ENCODE results near the gene DNMBP.
"Not testable (repeated sequence)": the region's sequence is repeated elsewhere in the genome, so short reads cannot be mapped to it uniquely, and the experiment has no call there.

DNMBP gene

GRCh38 chr10:99872367-99873162 is 137.2 kb downstream of the DNMBP start:
- Histone ChIP-seq H3K27me3 (replicated peaks; ENCODE audit: control insufficient read depth, insufficient read depth, low read length) (no peaks in the 10 kb centered on the region), H3K4me3 (replicated peaks; ENCODE audit: low read depth, low read length) (no peak overlapping the region), H3K36me3 (ENCODE audit: control insufficient read depth, insufficient read depth, low read length) (peaks cover 7% of the 10 kb centered on the region)
- TF ChIP-seq, protein P1, sequence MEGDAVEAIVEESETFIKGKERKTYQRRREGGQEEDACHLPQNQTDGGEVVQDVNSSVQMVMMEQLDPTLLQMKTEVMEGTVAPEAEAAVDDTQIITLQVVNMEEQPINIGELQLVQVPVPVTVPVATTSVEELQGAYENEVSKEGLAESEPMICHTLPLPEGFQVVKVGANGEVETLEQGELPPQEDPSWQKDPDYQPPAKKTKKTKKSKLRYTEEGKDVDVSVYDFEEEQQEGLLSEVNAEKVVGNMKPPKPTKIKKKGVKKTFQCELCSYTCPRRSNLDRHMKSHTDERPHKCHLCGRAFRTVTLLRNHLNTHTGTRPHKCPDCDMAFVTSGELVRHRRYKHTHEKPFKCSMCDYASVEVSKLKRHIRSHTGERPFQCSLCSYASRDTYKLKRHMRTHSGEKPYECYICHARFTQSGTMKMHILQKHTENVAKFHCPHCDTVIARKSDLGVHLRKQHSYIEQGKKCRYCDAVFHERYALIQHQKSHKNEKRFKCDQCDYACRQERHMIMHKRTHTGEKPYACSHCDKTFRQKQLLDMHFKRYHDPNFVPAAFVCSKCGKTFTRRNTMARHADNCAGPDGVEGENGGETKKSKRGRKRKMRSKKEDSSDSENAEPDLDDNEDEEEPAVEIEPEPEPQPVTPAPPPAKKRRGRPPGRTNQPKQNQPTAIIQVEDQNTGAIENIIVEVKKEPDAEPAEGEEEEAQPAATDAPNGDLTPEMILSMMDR (IDR thresholded peaks at IDR 0.05; ENCODE audit: insufficient read depth, low read length, poor library complexity, severe bottlenecking) = no peak
- DNase-seq (ENCODE audit: extremely low read depth, insufficient read length) = no peak

GRCh38 chr10:99870123-99870730 is 139.5 kb downstream of the DNMBP start:
- no peaks in the 10 kb centered on the region for H3K27me3 ChIP-seq (replicated peaks; ENCODE audit: control insufficient read depth, insufficient read depth, low read length)
- TF ChIP-seq, protein P1 (IDR thresholded peaks at IDR 0.05; ENCODE audit: insufficient read depth, low read length, poor library complexity, severe bottlenecking) = no peak
- H3K4me3 ChIP-seq (replicated peaks; ENCODE audit: low read depth, low read length) = no peak overlapping the region
- peak; percentile 70 for DNase-seq (ENCODE audit: extremely low read depth, insufficient read length)
- no peaks in the 10 kb centered on the region; the same call in 1 of the 2 replicates for H3K36me3 ChIP-seq (ENCODE audit: control insufficient read depth, insufficient read depth, low read length)

DNA sequence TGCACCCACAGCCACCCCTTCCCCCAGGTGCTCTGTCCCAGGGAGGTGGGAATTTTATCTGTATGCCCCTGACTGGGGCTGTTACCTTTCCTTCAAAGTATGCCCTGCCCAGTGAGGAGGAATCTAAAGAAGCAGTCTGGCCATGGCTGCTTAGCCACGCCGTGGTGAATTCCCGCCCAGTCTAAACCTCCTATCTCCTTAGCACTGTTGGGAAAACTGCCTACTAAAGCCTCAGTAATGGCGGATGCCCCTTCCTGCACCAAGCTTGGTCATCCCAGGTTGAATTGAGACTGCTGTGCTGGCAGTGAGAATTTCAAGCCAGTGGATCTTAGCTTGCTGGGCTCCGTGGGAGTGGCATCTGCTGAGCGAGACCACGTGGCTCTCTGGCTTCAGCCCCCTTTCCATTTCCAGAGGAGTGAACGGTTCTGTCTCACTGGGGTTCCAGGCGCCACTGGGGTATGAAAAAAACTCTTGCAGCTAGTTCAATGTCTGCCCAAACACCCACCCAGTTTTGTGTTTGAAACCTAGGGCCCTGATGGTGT is 140.1 kb downstream of the DNMBP start:
- Histone ChIP-seq H3K27me3 (replicated peaks; ENCODE audit: control insufficient read depth, insufficient read depth, low read length) (no peaks in the 10 kb centered on the region), H3K4me3 (replicated peaks; ENCODE audit: low read depth, low read length) (no peak overlapping the region), H3K36me3 (ENCODE audit: control insufficient read depth, insufficient read depth, low read length) (no peaks in the 10 kb centered on the region; the same call in 1 of the 2 replicates)
- TF ChIP-seq, protein P1 (IDR thresholded peaks at IDR 0.05; ENCODE audit: insufficient read depth, low read length, poor library complexity, severe bottlenecking) = no peak
- DNase-seq (ENCODE audit: extremely low read depth, insufficient read length) = no peak

- not testable (repeated sequence) for DNase-seq (ENCODE audit: extremely low read depth, insufficient read length); H3K4me3 ChIP-seq (replicated peaks; ENCODE audit: low read depth, low read length); H3K36me3 ChIP-seq (ENCODE audit: control insufficient read depth, insufficient read depth, low read length); H3K27me3 ChIP-seq (replicated peaks; ENCODE audit: control insufficient read depth, insufficient read depth, low read length)
Observed at GRCh38 chr10:99867250-99867649, 142.5 kb downstream of the DNMBP start.

GRCh38 chr10:99863535-99864240 is 146.1 kb downstream of the DNMBP start:
- not testable (repeated sequence) for DNase-seq (ENCODE audit: extremely low read depth, insufficient read length); H3K4me3 ChIP-seq (replicated peaks; ENCODE audit: low read depth, low read length); H3K36me3 ChIP-seq (ENCODE audit: control insufficient read depth, insufficient read depth, low read length); H3K27me3 ChIP-seq (replicated peaks; ENCODE audit: control insufficient read depth, insufficient read depth, low read length)

- H3K36me3 ChIP-seq (ENCODE audit: control insufficient read depth, insufficient read depth, low read length) = no peaks in the 10 kb centered on the region
- H3K4me3 ChIP-seq (replicated peaks; ENCODE audit: low read depth, low read length) = no peak overlapping the region
- no peaks in the 10 kb centered on the region for H3K27me3 ChIP-seq (replicated peaks; ENCODE audit: control insufficient read depth, insufficient read depth, low read length)
- TF ChIP-seq, protein P1 (IDR thresholded peaks at IDR 0.05; ENCODE audit: insufficient read depth, low read length, poor library complexity, severe bottlenecking) = no peak
- no peak for DNase-seq (ENCODE audit: extremely low read depth, insufficient read length)
Observed at GRCh38 chr10:99860466-99860865, 149.3 kb downstream of the DNMBP start.
